ENCODE measurements around the gene RAB39B. TPM values are rescaled to one million over a fixed set of nuclear protein-coding genes. Genes with fewer than 3 reads are reported as not detected.

The RAB39B gene
- total RNA-seq, 1 donor from 2014 or later = 1.3 TPM

GRCh38 chrX:155266439-155266838 lies 2.1 kb upstream of the RAB39B start:
- H3K9me3 Mint-ChIP-seq (ENCODE audit: unreplicated experiment) = no peaks in the 10 kb centered on the region
- H3K27ac Mint-ChIP-seq (ENCODE audit: unreplicated experiment) = no peak overlapping the region
- no peaks in the 10 kb centered on the region for H3K27me3 Mint-ChIP-seq (ENCODE audit: unreplicated experiment)
- no peak for TF ChIP-seq CTCF (IDR thresholded peaks at IDR 0.05; ENCODE audit: unreplicated experiment)
- H3K36me3 Mint-ChIP-seq (ENCODE audit: low read depth, unreplicated experiment) = no peaks in the 10 kb centered on the region
- no peak overlapping the region for H3K4me3 Mint-ChIP-seq (ENCODE audit: unreplicated experiment)
- DNase-seq (ENCODE audit: low spot score) = no peak
- H3K4me1 Mint-ChIP-seq (ENCODE audit: unreplicated experiment) = peaks cover 7% of the 10 kb centered on the region

GRCh38 chrX:155262970-155263754 lies 1.1 kb downstream of the RAB39B start:
- Mint-ChIP-seq H3K9me3 (ENCODE audit: unreplicated experiment) (no peaks in the 10 kb centered on the region), H3K27me3 (ENCODE audit: unreplicated experiment) (no peaks in the 10 kb centered on the region), H3K4me1 (ENCODE audit: unreplicated experiment) (peaks cover 7% of the 10 kb centered on the region), H3K36me3 (ENCODE audit: low read depth, unreplicated experiment) (no peaks in the 10 kb centered on the region), H3K27ac (ENCODE audit: unreplicated experiment) (peak overlapping the region; percentile 3), H3K4me3 (ENCODE audit: unreplicated experiment) (peak overlapping the region; percentile 81)
- no peak for DNase-seq (ENCODE audit: low spot score)
- no peak for TF ChIP-seq CTCF (IDR thresholded peaks at IDR 0.05; ENCODE audit: unreplicated experiment)

GRCh38 chrX:155259752-155260151 lies 4.5 kb downstream of the RAB39B start:
- H3K4me1 Mint-ChIP-seq (ENCODE audit: unreplicated experiment) = peaks cover 7% of the 10 kb centered on the region
- no peak for DNase-seq (ENCODE audit: low spot score)
- H3K27me3 Mint-ChIP-seq (ENCODE audit: unreplicated experiment) = no peaks in the 10 kb centered on the region
- no peak overlapping the region for H3K27ac Mint-ChIP-seq (ENCODE audit: unreplicated experiment)
- no peaks in the 10 kb centered on the region for H3K36me3 Mint-ChIP-seq (ENCODE audit: low read depth, unreplicated experiment)
- no peak for TF ChIP-seq CTCF (IDR thresholded peaks at IDR 0.05; ENCODE audit: unreplicated experiment)
- no peak overlapping the region for H3K4me3 Mint-ChIP-seq (ENCODE audit: unreplicated experiment)
- peaks cover 3% of the 10 kb centered on the region for H3K9me3 Mint-ChIP-seq (ENCODE audit: unreplicated experiment)

- Mint-ChIP-seq H3K4me1 (ENCODE audit: unreplicated experiment) (no peaks in the 10 kb centered on the region), H3K36me3 (ENCODE audit: low read depth, unreplicated experiment) (no peaks in the 10 kb centered on the region), H3K4me3 (ENCODE audit: unreplicated experiment) (no peak overlapping the region), H3K27ac (ENCODE audit: unreplicated experiment) (no peak overlapping the region), H3K9me3 (ENCODE audit: unreplicated experiment) (peaks cover 2% of the 10 kb centered on the region), H3K27me3 (ENCODE audit: unreplicated experiment) (no peaks in the 10 kb centered on the region)
- no peak for TF ChIP-seq CTCF (IDR thresholded peaks at IDR 0.05; ENCODE audit: unreplicated experiment)
- no peak for DNase-seq (ENCODE audit: low spot score)
Measured at GRCh38 chrX:155251391-155251790, 12.9 kb downstream of the RAB39B start.

- Mint-ChIP-seq H3K9me3 (ENCODE audit: unreplicated experiment) (no peaks in the 10 kb centered on the region), H3K4me3 (ENCODE audit: unreplicated experiment) (no peak overlapping the region), H3K36me3 (ENCODE audit: low read depth, unreplicated experiment) (no peaks in the 10 kb centered on the region), H3K4me1 (ENCODE audit: unreplicated experiment) (no peaks in the 10 kb centered on the region), H3K27ac (ENCODE audit: unreplicated experiment) (no peak overlapping the region), H3K27me3 (ENCODE audit: unreplicated experiment) (no peaks in the 10 kb centered on the region)
- no peak for TF ChIP-seq CTCF (IDR thresholded peaks at IDR 0.05; ENCODE audit: unreplicated experiment)
- DNase-seq (ENCODE audit: low spot score) = no peak
Measured at GRCh38 chrX:155247497-155247896, 16.8 kb downstream of the RAB39B start.

All from endothelial cell (in vitro differentiated cells).